Glutamatergic neuron (in vitro differentiated cells): Measurements from ENCODE around the gene IL1RAPL2. TPM values are rescaled to one million over a fixed set of nuclear protein-coding genes. Genes with fewer than 3 reads are reported as not detected.
A peak's percentile ranks its signal among the peaks of the same experiment; 100 is the strongest.

Experiments
- DNase-seq: peaks from one replicate; pipeline ENCODE4 v3.0.0; 2022
- H3K27ac Mint-ChIP-seq: one replicate; pipeline ENCODE4 v1.8.0; 2020; ENCODE audit warnings: mild to moderate bottlenecking, mixed read lengths, inconsistent platforms; ENCODE audit not compliant: unreplicated experiment
- H3K27me3 Mint-ChIP-seq: one replicate; pipeline ENCODE4 v1.8.0; 2020; ENCODE audit warnings: mild to moderate bottlenecking, moderate library complexity, mixed read lengths, inconsistent platforms; ENCODE audit not compliant: unreplicated experiment
- H3K36me3 Mint-ChIP-seq: one replicate; pipeline ENCODE4 v1.8.0; 2020; ENCODE audit warnings: mild to moderate bottlenecking, mixed read lengths, inconsistent platforms; ENCODE audit not compliant: unreplicated experiment
- H3K4me1 Mint-ChIP-seq: one replicate; pipeline ENCODE4 v1.8.0; 2020; ENCODE audit warnings: mild to moderate bottlenecking, low read depth, mixed read lengths, inconsistent platforms; ENCODE audit not compliant: unreplicated experiment
- H3K4me3 Mint-ChIP-seq: one replicate; pipeline ENCODE4 v1.8.0; 2020; ENCODE audit warnings: mild to moderate bottlenecking, mixed read lengths, inconsistent platforms; ENCODE audit not compliant: unreplicated experiment
- H3K9me3 Mint-ChIP-seq: one replicate; pipeline ENCODE4 v1.8.0; 2020; ENCODE audit warnings: mild to moderate bottlenecking, moderate library complexity, mixed read lengths, inconsistent platforms; ENCODE audit not compliant: unreplicated experiment
- total RNA-seq: library from RNA; stranded (reverse); fragmentation: NEBNext Ultra II Directional; extraction: Animal tissue kit (Norgen Biotek cat#: 25700); gene quantifications from one replicate; pipeline ENCODE4 v1.2.1, GENCODE V29; 2021; ENCODE audit not compliant: unreplicated experiment
- TF ChIP-seq, protein P1 (sequence below): fragments of 200-600 bp; sonication (generic); IDR thresholded peaks from one replicate; pipeline ENCODE4 v1.5.0; 2021; ENCODE audit not compliant: partially characterized antibody, unreplicated experiment

Gene IL1RAPL2
- total RNA-seq, 1 donor from 2014 or later = 0.76 TPM

DNA sequence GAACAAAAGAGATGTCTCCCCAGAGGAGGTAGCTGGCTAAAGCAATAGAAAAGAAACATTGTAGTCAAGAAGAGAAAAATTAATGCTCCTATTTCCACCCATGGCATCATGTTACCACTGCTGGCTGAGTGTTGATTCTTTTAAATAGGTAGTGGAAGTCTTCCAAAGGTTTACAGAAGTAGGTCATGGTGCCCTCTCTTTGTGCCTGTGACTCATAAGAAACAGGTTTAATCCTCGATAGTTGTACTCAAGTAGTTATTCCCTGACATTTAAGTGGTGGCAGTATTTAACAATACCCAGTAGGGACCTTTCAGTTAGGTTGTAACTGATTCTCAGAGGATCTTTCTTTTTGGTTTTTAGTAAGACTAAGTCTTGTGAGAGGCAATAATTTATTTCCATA lies 406.7 kb downstream of the IL1RAPL2 start:
- TF ChIP-seq, protein P1, sequence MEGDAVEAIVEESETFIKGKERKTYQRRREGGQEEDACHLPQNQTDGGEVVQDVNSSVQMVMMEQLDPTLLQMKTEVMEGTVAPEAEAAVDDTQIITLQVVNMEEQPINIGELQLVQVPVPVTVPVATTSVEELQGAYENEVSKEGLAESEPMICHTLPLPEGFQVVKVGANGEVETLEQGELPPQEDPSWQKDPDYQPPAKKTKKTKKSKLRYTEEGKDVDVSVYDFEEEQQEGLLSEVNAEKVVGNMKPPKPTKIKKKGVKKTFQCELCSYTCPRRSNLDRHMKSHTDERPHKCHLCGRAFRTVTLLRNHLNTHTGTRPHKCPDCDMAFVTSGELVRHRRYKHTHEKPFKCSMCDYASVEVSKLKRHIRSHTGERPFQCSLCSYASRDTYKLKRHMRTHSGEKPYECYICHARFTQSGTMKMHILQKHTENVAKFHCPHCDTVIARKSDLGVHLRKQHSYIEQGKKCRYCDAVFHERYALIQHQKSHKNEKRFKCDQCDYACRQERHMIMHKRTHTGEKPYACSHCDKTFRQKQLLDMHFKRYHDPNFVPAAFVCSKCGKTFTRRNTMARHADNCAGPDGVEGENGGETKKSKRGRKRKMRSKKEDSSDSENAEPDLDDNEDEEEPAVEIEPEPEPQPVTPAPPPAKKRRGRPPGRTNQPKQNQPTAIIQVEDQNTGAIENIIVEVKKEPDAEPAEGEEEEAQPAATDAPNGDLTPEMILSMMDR = no peak
- no peaks in the 10 kb centered on the region for H3K36me3 Mint-ChIP-seq
- H3K27ac Mint-ChIP-seq = peak overlapping the region; percentile 48
- no peak for DNase-seq
- H3K27me3 Mint-ChIP-seq = no peaks in the 10 kb centered on the region
- peak overlapping the region; percentile 3 for H3K4me3 Mint-ChIP-seq
- peaks cover 2% of the 10 kb centered on the region for H3K9me3 Mint-ChIP-seq
- peaks cover 14% of the 10 kb centered on the region for H3K4me1 Mint-ChIP-seq

GRCh38 chrX:104987063-104987462 lies 421.1 kb downstream of the IL1RAPL2 start:
- Mint-ChIP-seq H3K27ac (no peak overlapping the region), H3K36me3 (no peaks in the 10 kb centered on the region), H3K4me3 (no peak overlapping the region), H3K27me3 (no peaks in the 10 kb centered on the region), H3K4me1 (no peaks in the 10 kb centered on the region), H3K9me3 (no peaks in the 10 kb centered on the region)
- no peak for DNase-seq
- TF ChIP-seq, protein P1 = no peak

DNA sequence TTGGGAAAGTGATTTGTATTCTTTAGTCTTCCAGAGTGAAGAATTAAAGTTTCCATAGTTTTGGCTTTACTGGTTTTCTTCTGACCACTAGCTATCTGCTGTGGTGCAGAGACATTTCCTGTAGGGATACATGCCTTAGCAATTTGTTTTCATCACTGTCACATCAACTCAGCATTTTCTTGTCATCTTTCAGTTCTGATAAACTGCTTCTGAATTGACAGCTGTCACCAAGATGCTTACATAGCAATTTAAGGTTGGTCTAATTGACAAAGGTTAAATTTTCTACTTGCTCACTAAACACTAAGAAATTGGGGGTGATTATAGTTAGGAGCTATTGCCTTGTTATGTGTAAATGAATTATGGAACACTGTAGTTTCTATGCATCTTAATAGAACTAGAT lies 422.0 kb downstream of the IL1RAPL2 start:
- Mint-ChIP-seq H3K27ac (no peak overlapping the region), H3K4me1 (no peaks in the 10 kb centered on the region), H3K9me3 (no peaks in the 10 kb centered on the region), H3K27me3 (no peaks in the 10 kb centered on the region), H3K36me3 (no peaks in the 10 kb centered on the region), H3K4me3 (no peak overlapping the region)
- TF ChIP-seq, protein P1 = no peak
- no peak for DNase-seq

- H3K9me3 Mint-ChIP-seq = no peaks in the 10 kb centered on the region
- H3K4me3 Mint-ChIP-seq = no peak overlapping the region
- H3K36me3 Mint-ChIP-seq = no peaks in the 10 kb centered on the region
- H3K27me3 Mint-ChIP-seq = no peaks in the 10 kb centered on the region
- no peak overlapping the region for H3K27ac Mint-ChIP-seq
- TF ChIP-seq, protein P1 = no peak
- no peak for DNase-seq
- H3K4me1 Mint-ChIP-seq = no peaks in the 10 kb centered on the region
Observed at GRCh38 chrX:104995546-104995945, 429.5 kb downstream of the IL1RAPL2 start.

DNA sequence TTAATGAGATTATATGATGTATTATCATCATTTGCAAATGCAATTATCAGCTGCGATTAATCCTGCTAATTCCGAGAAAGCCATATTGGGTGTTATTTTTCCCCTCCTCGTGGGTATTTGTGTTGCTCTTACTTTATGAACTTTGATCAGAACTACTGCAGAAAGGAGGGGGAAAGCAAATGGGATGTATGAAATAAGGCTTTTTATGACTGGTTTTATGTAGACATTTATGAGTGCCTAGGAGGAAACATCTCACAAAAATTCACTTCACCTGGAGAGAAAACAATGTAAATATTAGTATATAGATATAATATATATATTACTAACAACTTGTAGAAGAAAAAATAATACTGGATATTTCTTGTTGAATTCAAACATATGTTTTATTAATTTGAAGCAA lies 440.1 kb downstream of the IL1RAPL2 start:
- H3K4me3 Mint-ChIP-seq = no peak overlapping the region
- TF ChIP-seq, protein P1 = no peak
- H3K9me3 Mint-ChIP-seq = no peaks in the 10 kb centered on the region
- H3K27ac Mint-ChIP-seq = no peak overlapping the region
- no peak for DNase-seq
- H3K4me1 Mint-ChIP-seq = no peaks in the 10 kb centered on the region
- H3K27me3 Mint-ChIP-seq = no peaks in the 10 kb centered on the region
- no peaks in the 10 kb centered on the region for H3K36me3 Mint-ChIP-seq
